Esophagus muscularis mucosa (tissue), 3 donors: ENCODE results near the gene PEX10.

Source experiments
- POLR2A ChIP-seq: fragments of 450-650 bp; IDR thresholded peaks from one replicate; pipeline ENCODE4 v1.6.1; 2017; ENCODE audit warnings: antibody characterized with exemption, moderate library complexity, mild to moderate bottlenecking, low read depth
- TF ChIP-seq, protein P1 (sequence below), 3 experiments: fragments of 200-600 bp in 2 of 3; fragments of 450-650 bp in 1 of 3; sonication (generic) in 2 of 3; IDR thresholded peaks; one replicate each; pipeline ENCODE4 v1.5.1; 2017 to 2019; ENCODE audit warnings: antibody characterized with exemption in 3 of 3, mild to moderate bottlenecking in 2 of 3, moderate library complexity in 1 of 3

DNA sequence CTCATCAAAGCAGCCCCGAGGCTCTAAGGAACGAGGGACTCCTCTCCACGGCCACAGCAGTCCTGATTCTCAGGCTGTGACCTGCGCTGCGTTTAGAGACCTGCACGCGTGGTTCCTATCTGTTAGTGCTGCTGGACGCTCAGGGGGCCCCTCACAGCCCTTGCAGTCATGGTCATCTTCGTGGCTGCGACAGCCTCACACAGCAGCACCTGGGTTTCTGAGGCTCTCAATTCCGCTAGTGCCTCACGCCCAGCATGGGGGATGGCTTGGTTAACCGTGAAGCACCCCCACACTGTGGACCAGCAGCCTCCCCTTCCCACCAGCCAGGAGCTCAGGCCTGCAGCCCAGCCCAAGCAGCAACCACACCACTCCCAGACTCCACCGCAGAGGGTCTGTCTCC, 28.8 kb downstream of the PEX10 start:
- TF ChIP-seq, protein P1, sequence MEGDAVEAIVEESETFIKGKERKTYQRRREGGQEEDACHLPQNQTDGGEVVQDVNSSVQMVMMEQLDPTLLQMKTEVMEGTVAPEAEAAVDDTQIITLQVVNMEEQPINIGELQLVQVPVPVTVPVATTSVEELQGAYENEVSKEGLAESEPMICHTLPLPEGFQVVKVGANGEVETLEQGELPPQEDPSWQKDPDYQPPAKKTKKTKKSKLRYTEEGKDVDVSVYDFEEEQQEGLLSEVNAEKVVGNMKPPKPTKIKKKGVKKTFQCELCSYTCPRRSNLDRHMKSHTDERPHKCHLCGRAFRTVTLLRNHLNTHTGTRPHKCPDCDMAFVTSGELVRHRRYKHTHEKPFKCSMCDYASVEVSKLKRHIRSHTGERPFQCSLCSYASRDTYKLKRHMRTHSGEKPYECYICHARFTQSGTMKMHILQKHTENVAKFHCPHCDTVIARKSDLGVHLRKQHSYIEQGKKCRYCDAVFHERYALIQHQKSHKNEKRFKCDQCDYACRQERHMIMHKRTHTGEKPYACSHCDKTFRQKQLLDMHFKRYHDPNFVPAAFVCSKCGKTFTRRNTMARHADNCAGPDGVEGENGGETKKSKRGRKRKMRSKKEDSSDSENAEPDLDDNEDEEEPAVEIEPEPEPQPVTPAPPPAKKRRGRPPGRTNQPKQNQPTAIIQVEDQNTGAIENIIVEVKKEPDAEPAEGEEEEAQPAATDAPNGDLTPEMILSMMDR (IDR thresholded peaks at IDR 0.05) = no peak
- TF ChIP-seq POLR2A = no peak
